HG03060 (cell line): ENCODE measurements around the gene SHISA9.

ENCODE experiments used
- ATAC-seq: cut with Tn5 transposase; IDR thresholded peaks from one replicate; pipeline ENCODE4 v1.9.1; 2021; ENCODE audit warnings: low read depth, moderate number of reproducible peaks; ENCODE audit not compliant: unreplicated experiment

SHISA9 gene

DNA sequence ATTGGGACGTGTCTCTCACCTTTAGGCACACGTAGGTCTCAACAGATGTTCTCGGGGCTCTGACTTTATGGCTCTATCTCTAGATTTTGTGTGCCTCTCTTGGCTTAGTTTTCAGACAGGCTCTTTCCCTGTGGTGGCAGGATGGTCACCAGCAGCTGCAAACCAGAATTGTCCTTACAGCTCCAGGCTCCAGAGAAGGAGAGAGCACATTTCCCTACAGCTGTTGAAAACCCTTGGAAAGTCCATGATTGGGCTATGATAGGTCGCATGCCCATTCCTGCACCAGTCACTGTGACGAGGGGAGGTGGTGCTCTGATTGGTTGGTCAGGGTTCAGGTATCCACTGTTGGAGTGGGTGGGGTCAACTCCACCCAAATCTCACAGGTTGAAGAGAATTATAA is 41.5 kb downstream of the SHISA9 start:
- no peak for ATAC-seq

DNA sequence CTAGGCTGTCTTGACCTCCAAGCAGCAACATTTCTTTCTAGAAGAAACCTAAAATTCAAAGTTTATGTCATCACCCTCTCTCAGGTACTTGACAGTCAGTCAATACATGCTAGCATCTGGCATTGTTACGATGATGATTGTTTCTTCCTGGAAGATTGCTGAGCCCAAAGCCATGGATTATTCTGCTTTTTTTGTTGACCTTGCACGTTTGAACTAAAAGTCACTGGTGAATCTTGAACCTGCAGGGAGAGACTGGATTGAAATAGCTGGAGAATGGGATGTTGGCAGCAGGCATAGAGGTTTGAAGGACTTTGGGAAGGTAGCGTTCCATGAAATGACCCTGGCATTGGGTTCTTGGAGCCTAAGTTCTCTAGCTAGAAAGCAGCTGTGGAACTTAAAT is 42.9 kb downstream of the SHISA9 start:
- ATAC-seq = no peak

DNA sequence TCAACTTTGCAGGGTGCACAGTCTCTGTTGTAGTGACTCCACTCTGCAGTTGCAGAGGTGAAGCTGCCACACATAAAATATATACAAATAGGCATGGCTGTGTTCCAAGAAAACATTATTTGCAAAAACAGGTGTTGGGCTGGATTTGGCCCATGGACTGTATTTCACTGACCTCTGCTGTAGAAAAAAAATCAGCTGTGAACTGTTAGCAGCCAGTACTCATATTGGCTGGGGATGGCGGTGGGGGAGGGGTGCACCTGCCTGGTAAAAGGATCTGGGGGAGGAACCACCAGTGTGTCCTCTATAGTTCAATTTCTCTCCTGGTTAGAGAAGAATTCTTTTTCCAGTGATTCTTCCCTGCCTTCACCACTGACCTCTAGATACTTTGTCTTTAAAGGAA is 50.0 kb downstream of the SHISA9 start:
- no peak for ATAC-seq

GRCh38 chr16:12951976-12952375 is 50.6 kb downstream of the SHISA9 start:
- ATAC-seq = no peak

DNA sequence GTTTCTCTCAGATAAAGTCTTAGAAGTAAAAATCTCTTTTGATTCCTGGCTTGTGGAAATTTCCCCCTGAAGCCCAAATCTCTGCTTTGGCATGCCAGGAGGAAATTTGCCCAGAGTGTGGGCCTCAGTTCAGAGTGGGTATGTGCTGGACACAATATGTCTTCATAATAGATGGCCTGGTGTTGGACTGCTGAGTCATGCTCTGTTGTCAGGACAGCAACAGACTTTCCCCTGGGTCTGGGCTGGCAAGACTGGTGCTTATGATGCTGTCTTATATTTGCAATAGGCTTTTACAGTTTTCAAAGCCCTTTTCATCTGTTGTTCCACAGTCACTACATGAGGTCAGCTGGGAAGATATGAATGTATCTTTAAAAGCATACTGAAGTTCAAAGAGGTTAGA is 57.0 kb downstream of the SHISA9 start:
- no peak for ATAC-seq

DNA sequence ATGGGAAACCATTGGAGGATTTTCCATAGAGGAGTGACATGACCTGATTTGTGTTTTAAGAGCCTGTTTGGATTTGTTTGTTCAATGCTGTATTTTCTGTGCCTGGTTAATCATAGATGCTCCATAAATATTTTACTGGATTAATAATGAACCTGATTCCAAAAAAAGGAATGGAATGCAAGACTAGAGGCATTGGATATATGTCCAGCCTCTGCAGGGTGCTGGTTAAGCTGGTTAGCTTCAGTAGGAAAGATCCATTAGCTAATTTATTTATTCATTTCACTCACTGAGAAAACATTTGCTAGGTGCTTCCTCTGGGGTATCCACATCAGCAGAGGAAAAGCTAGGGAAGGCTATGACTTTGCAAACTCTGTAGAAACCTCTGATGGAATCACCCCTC is 57.7 kb downstream of the SHISA9 start:
- ATAC-seq = no peak

GRCh38 chr16:12961626-12962025 is 60.2 kb downstream of the SHISA9 start:
- ATAC-seq = no peak

DNA sequence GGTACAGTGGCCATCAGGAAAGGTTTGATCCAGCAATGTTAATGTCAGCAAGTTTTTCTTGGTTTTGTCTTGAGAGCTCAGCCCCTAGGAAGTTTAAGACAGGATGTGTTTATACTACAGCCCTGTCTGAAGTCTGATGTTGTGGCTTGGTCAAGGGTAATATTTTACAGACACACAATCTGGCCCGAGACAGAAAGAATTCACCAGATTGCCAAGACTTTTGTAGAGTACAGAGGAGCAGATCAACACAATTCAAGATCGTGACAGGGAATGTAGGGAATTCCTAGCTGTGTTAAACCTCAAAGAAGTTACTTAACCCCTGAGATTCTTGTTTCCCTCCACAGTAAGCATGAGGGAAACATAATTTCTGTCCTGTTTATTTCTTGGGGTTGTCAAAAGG is 63.1 kb downstream of the SHISA9 start:
- ATAC-seq = no peak

- ATAC-seq = no peak
Measured at GRCh38 chr16:12965274-12965804, 63.9 kb downstream of the SHISA9 start.

DNA sequence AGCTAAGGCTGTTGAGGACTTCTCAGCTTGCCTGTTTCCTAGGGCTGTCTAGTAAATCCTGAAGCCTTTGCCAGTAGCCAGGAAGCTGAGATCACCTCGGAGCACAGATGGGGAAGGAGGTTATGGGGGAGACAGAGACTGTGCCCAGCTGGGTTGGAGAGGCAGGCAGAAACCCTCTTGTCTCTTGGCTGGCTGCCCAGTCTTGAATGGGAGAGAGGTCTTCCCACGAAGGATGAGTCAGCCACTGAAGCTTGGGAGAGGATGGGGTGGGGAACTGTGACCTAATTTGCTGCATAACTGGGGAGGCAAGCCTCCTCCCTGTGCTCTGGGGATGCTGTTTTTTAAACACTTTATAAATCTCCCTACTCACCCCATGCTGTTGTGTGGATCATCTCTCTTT is 69.8 kb downstream of the SHISA9 start:
- no peak for ATAC-seq

GRCh38 chr16:12972246-12972645 is 70.8 kb downstream of the SHISA9 start:
- no peak for ATAC-seq

DNA sequence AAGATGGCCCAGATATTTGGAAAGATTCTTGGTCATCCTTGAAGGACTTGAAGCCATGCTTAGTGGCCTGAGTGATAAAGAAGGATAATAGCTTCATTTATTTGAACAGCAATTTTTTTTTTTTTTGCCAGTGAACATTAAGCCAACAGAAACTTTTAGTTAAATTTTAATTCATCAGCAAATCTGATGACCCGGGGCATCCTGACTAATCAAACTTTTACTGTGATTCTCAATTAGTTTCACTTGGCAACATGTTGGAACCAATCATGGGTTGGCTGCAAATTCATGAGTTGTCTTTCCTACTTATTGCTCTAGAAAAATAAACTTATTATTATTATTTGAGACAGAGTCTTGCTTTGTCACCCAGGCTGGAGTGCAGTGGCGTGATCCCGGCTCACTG is 74.4 kb downstream of the SHISA9 start:
- ATAC-seq = no peak

- no peak for ATAC-seq
Measured at GRCh38 chr16:12976496-12976895, 75.1 kb downstream of the SHISA9 start.

DNA sequence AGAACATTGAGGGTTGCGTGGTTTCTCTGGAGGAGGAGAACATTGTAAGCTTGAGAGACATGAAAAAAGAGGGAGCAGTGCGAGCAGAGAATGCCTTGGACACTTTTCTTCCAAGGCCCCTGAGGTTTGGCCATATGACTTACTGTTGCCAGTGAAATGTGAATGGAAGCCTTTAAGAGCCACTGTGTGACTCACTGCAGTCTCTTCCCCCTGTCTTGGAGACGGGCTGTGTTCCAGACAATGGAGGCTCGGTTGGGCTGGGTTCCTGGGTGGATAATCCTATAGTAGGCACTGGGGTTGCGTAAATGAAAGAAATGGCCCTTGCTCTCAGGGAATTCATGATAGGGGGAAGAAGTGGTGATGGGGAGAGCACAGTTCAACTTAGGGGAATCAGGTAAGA is 75.5 kb downstream of the SHISA9 start:
- ATAC-seq = no peak

DNA sequence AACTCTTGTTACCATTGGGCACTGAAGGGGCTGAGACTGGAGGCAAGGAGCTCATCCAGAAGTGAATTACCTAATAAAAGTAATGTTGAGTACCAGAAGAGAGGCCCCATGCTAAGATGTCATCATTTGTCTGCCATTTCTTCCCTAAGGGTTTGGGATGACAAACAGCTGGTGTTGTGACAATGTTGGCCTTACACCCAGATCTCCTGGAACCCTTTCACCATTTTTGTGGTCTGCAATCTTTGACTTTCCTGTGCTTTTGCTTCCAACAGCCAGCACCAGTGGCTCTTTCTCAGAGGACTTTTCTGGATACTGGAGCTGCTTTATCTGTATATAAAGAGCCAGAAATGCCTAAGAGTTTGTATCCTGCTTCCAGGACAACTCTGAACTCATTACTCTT is 84.1 kb downstream of the SHISA9 start:
- ATAC-seq = no peak

- ATAC-seq = no peak
Measured at GRCh38 chr16:12988071-12988470, 86.7 kb downstream of the SHISA9 start.

DNA sequence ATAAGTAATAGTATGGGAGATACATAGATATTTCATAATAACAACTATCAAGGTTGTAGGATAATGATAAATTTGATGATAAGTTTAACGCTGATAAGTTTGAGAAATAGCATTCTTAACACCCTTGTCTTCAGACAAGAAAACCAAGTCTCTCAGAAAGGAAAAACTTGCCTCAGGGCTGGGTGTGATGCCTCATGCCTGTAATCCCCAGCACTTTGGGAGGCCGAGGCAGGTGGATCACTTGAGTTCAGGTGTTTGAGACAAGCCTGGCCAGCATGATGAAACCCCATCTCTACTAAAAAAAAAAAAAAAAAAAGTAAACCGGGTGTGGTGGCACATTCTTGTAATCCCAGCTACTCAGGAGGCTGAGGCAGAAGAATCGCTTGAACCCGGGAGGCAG is 90.7 kb downstream of the SHISA9 start:
- ATAC-seq = no peak

DNA sequence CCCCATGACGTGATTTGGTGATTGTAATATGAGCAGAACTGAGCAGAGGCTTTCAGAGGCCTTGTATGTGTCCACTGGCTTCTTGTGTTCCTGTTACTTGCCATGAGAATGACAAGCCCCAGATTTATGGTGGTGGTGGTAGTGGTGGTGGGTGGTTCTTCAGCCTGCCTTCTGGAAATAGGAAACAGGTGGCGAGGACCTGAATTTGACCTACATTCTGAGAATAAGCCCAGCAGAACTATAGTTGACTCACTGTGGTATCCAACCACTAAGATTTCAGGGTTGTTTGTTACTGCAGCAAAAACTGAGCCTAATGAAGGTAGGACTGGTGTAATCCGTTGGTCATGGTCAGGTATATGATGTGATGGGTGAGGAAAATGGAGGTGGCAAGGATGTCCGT is 93.0 kb downstream of the SHISA9 start:
- ATAC-seq = no peak

DNA sequence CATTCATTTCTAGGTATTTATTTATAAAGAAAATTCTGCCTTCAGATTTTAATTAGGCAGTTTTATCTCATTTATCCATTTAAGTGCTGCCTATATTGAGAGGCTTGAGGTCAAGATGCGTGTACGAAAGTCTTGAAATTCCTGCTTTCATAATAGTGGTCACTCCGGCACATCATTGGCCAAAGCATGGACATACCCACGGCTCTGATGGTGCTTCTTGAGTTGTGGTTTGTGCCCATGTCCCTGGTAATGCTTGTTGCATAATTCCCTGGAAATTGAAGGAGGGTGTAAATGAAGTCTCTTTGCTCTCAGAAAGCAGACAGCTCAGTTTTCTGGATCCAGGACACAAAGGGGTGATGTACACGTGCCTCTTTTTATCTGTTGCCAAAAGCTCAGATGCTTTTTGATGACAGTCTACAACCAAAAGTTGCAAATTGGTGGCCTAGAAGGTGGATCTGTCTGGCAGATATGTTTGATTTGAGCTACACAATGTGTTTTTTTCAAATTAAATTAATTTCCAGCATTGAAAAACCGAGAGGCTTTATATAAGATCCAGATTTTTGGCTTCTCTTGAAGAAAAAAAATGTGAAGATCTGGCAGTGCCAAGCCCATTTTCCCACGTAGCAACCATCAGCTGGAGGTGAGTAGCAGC is 94.4 kb downstream of the SHISA9 start:
- ATAC-seq = no peak

GRCh38 chr16:12998361-12999085 is 97.1 kb downstream of the SHISA9 start:
- ATAC-seq = no peak

DNA sequence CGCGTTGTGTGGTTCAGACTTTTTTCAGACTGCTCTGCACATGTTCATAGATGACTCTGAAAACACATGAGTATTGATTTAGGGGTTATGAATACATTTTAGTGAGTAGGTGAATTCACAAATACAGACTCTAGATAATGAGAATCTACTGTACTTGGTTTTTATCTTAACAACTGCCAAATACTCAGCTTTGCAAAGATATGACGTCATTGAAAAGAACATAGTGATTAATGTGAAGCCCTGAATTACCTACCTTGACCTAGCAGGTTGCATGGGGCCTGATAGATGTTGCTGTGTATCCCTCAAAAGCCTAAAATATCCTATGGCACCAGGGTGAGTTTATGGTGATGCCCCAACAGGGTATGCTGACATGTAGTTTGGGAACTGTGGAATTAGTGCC is 98.0 kb downstream of the SHISA9 start:
- no peak for ATAC-seq

DNA sequence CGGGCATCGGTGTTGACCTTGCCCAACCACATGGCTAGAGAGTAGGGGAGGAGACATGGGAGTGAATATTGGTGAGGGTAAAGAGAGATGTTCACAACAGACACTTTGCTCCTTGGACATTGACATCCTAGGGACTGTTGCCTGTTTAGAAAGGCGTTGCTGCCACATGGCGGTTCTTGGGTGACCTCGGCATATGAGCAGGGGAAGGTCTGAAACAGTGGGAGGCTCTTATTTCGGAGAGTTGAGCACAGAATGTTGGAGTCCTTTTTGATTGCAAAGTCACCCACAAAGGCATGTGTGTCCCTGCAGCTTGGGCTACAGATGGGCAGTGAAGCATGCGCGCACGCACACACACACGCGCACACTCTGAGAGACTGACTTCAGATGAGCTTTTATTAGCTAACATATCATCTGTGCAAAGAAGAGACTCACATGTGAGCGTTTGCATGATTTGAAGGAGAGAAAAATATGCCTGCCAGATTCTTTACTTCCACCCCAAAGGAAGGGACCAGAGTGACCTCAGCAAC is 104.4 kb downstream of the SHISA9 start:
- no peak for ATAC-seq
